Activated naive CD4-positive, alpha-beta T cell treated with anti-CD3 and anti-CD28 coated beads for 36 hours (primary cell): ENCODE data around the gene STAB2. TPM values are rescaled to one million over a fixed set of nuclear protein-coding genes. Genes with fewer than 3 reads are reported as not detected.

ENCODE experiments used
- CTCF ChIA-PET: fragments of 350-600 bp; sonication (Branson Sonifier 250); formaldehyde crosslinking; loops from one replicate; lab custom pipeline; 2021; ENCODE audit warnings: antibody characterized with exemption; lab: Charles Lee
- DNase-seq: peaks from one replicate; pipeline ENCODE4 v3.0.0-alpha.2; 2020
- H3K27ac Mint-ChIP-seq: one replicate; pipeline ENCODE4 v1.8.0; 2021; ENCODE audit warnings: mild to moderate bottlenecking, mixed read lengths
- H3K27me3 Mint-ChIP-seq: one replicate; pipeline ENCODE4 v1.8.0; 2021; ENCODE audit warnings: low read depth, mixed read lengths
- H3K36me3 Mint-ChIP-seq: one replicate; pipeline ENCODE4 v1.8.0; 2021; ENCODE audit warnings: low read depth, mixed read lengths
- H3K4me1 Mint-ChIP-seq: one replicate; pipeline ENCODE4 v1.8.0; 2021; ENCODE audit warnings: low read depth, mixed read lengths
- H3K4me3 Mint-ChIP-seq: one replicate; pipeline ENCODE4 v1.8.0; 2021; ENCODE audit warnings: mild to moderate bottlenecking, moderate library complexity, mixed read lengths
- H3K9me3 Mint-ChIP-seq: one replicate; pipeline ENCODE4 v1.8.0; 2021; ENCODE audit warnings: mixed read lengths
- intact Hi-C: fragments of 100-400 bp; cut with micrococcal nuclease; formaldehyde crosslinking; loops from one replicate; pipeline ENCODE4 v1.15.1; 2023
- total RNA-seq, 2 experiments: library from RNA; stranded (reverse); gene quantifications; one replicate each; pipeline ENCODE4 v1.2.3, GENCODE V29; 2021

STAB2 gene
- total RNA-seq, 2 experiments from 2014 or later = not detected

GRCh38 chr12:103665971-103666370, 78.9 kb downstream of the STAB2 start:
- Mint-ChIP-seq H3K9me3 (no peaks in the 10 kb centered on the region), H3K27me3 (no peaks in the 10 kb centered on the region), H3K4me1 (no peaks in the 10 kb centered on the region), H3K36me3 (no peaks in the 10 kb centered on the region), H3K4me3 (no peak overlapping the region), H3K27ac (no peak overlapping the region)
- CTCF ChIA-PET = no interaction called here
- intact Hi-C loops = no loop called here
- no peak for DNase-seq

GRCh38 chr12:103667125-103667524, 80.1 kb downstream of the STAB2 start:
- Mint-ChIP-seq H3K4me3 (no peak overlapping the region), H3K4me1 (no peaks in the 10 kb centered on the region), H3K9me3 (no peaks in the 10 kb centered on the region), H3K27ac (no peak overlapping the region), H3K27me3 (no peaks in the 10 kb centered on the region), H3K36me3 (no peaks in the 10 kb centered on the region)
- DNase-seq = no peak
- intact Hi-C loops = no loop called here
- CTCF ChIA-PET = no interaction called here

- intact Hi-C loops = no loop called here
- Mint-ChIP-seq H3K9me3 (no peaks in the 10 kb centered on the region), H3K36me3 (no peaks in the 10 kb centered on the region), H3K27ac (no peak overlapping the region), H3K4me3 (no peak overlapping the region), H3K27me3 (no peaks in the 10 kb centered on the region), H3K4me1 (no peaks in the 10 kb centered on the region)
- no peak for DNase-seq
- CTCF ChIA-PET = no interaction called here
Observed at GRCh38 chr12:103668520-103668919, 81.4 kb downstream of the STAB2 start.

- no peaks in the 10 kb centered on the region for H3K36me3 Mint-ChIP-seq
- H3K9me3 Mint-ChIP-seq = no peaks in the 10 kb centered on the region
- H3K4me1 Mint-ChIP-seq = no peaks in the 10 kb centered on the region
- CTCF ChIA-PET = interaction anchor here (0.6 kb wide), 2 partner anchors 139 to 428 kb away, joined by 3 read pairs; no protein-coding TSS in a partner anchor
- no peak for DNase-seq
- no peaks in the 10 kb centered on the region for H3K27me3 Mint-ChIP-seq
- intact Hi-C loops = no loop called here
- no peak overlapping the region for H3K4me3 Mint-ChIP-seq
- no peak overlapping the region for H3K27ac Mint-ChIP-seq
Observed at GRCh38 chr12:103671367-103671766, 84.3 kb downstream of the STAB2 start.

GRCh38 chr12:103672401-103673119, 85.5 kb downstream of the STAB2 start:
- Mint-ChIP-seq H3K36me3 (no peaks in the 10 kb centered on the region), H3K9me3 (no peaks in the 10 kb centered on the region), H3K4me1 (no peaks in the 10 kb centered on the region), H3K4me3 (no peak overlapping the region), H3K27me3 (no peaks in the 10 kb centered on the region), H3K27ac (no peak overlapping the region)
- no peak for DNase-seq
- intact Hi-C loops = no loop called here
- CTCF ChIA-PET = no interaction called here

- CTCF ChIA-PET = no interaction called here
- intact Hi-C loops = no loop called here
Observed at GRCh38 chr12:103673487-103673886, 86.4 kb downstream of the STAB2 start.

GRCh38 chr12:103673891-103674375, 86.9 kb downstream of the STAB2 start:
- intact Hi-C loops = no loop called here
- Mint-ChIP-seq H3K9me3 (no peaks in the 10 kb centered on the region), H3K27ac (no peak overlapping the region), H3K4me3 (no peak overlapping the region), H3K36me3 (no peaks in the 10 kb centered on the region), H3K4me1 (no peaks in the 10 kb centered on the region), H3K27me3 (no peaks in the 10 kb centered on the region)
- CTCF ChIA-PET = no interaction called here
- no peak for DNase-seq

More at GRCh38 chr12:103673487-103673886, 86.4 kb downstream of the STAB2 start:
- H3K27me3 Mint-ChIP-seq = no peaks in the 10 kb centered on the region
- no peak for DNase-seq
- no peak overlapping the region for H3K27ac Mint-ChIP-seq
- no peaks in the 10 kb centered on the region for H3K36me3 Mint-ChIP-seq
- H3K4me3 Mint-ChIP-seq = no peak overlapping the region
- no peaks in the 10 kb centered on the region for H3K9me3 Mint-ChIP-seq
- H3K4me1 Mint-ChIP-seq = no peaks in the 10 kb centered on the region

GRCh38 chr12:103676893-103677292, 89.8 kb downstream of the STAB2 start:
- CTCF ChIA-PET = no interaction called here
- H3K9me3 Mint-ChIP-seq = no peaks in the 10 kb centered on the region
- H3K4me1 Mint-ChIP-seq = no peaks in the 10 kb centered on the region
- intact Hi-C loops = no loop called here
- no peak for DNase-seq
- no peak overlapping the region for H3K4me3 Mint-ChIP-seq
- H3K27me3 Mint-ChIP-seq = no peaks in the 10 kb centered on the region
- H3K36me3 Mint-ChIP-seq = no peaks in the 10 kb centered on the region
- no peak overlapping the region for H3K27ac Mint-ChIP-seq

- H3K27me3 Mint-ChIP-seq = no peaks in the 10 kb centered on the region
- no peak overlapping the region for H3K4me3 Mint-ChIP-seq
- CTCF ChIA-PET = no interaction called here
- intact Hi-C loops = no loop called here
- no peaks in the 10 kb centered on the region for H3K9me3 Mint-ChIP-seq
- H3K4me1 Mint-ChIP-seq = no peaks in the 10 kb centered on the region
- no peaks in the 10 kb centered on the region for H3K36me3 Mint-ChIP-seq
- DNase-seq = no peak
- H3K27ac Mint-ChIP-seq = no peak overlapping the region
Observed at GRCh38 chr12:103677341-103677740, 90.3 kb downstream of the STAB2 start.

GRCh38 chr12:103677905-103678304, 90.8 kb downstream of the STAB2 start:
- CTCF ChIA-PET = no interaction called here
- no peaks in the 10 kb centered on the region for H3K36me3 Mint-ChIP-seq
- no peaks in the 10 kb centered on the region for H3K4me1 Mint-ChIP-seq
- no peak overlapping the region for H3K27ac Mint-ChIP-seq
- no peak overlapping the region for H3K4me3 Mint-ChIP-seq
- intact Hi-C loops = no loop called here
- no peak for DNase-seq
- H3K9me3 Mint-ChIP-seq = no peaks in the 10 kb centered on the region
- no peaks in the 10 kb centered on the region for H3K27me3 Mint-ChIP-seq

- Mint-ChIP-seq H3K27ac (no peak overlapping the region), H3K4me1 (no peaks in the 10 kb centered on the region), H3K9me3 (no peaks in the 10 kb centered on the region), H3K36me3 (no peaks in the 10 kb centered on the region), H3K4me3 (no peak overlapping the region), H3K27me3 (no peaks in the 10 kb centered on the region)
- intact Hi-C loops = no loop called here
- DNase-seq = no peak
- CTCF ChIA-PET = interaction anchor here (0.6 kb wide), 1 partner anchor 1220 kb away, joined by 3 read pairs; no protein-coding TSS in a partner anchor
Observed at GRCh38 chr12:103679421-103680170, 92.5 kb downstream of the STAB2 start.

- DNase-seq = no peak
- intact Hi-C loops = no loop called here
Observed at GRCh38 chr12:103680591-103681141, 93.6 kb downstream of the STAB2 start.

More at GRCh38 chr12:103680591-103681141, 93.6 kb downstream of the STAB2 start:
- no peaks in the 10 kb centered on the region for H3K36me3 Mint-ChIP-seq
- CTCF ChIA-PET = no interaction called here
- no peak overlapping the region for H3K4me3 Mint-ChIP-seq
- no peaks in the 10 kb centered on the region for H3K27me3 Mint-ChIP-seq
- H3K27ac Mint-ChIP-seq = no peak overlapping the region
- H3K9me3 Mint-ChIP-seq = no peaks in the 10 kb centered on the region
- no peaks in the 10 kb centered on the region for H3K4me1 Mint-ChIP-seq
